Subcutaneous abdominal adipose tissue (tissue), 5 donors: Measurements from ENCODE around the gene AKTIP.
A peak's percentile ranks its signal among the peaks of the same experiment; 100 is the strongest.
"Not testable (repeated sequence)": the region's sequence is repeated elsewhere in the genome, so short reads cannot be mapped to it uniquely, and the experiment has no call there.

Source experiments
- H3K27ac ChIP-seq: one replicate; pipeline ENCODE4 v1.7.0; 2013; ENCODE audit warnings: low read depth, mild to moderate bottlenecking, inconsistent platforms, low read length, moderate library complexity
- H3K27me3 ChIP-seq, 5 donors: one replicate each; pipeline ENCODE4 v1.7.0; 2013; ENCODE audit warnings: low read length in 5 of 5, inconsistent platforms in 1 of 5; ENCODE audit not compliant: control insufficient read depth in 5 of 5, insufficient read depth in 4 of 5
- H3K36me3 ChIP-seq, 5 donors: one replicate each; pipeline ENCODE4 v1.7.0; 2013; ENCODE audit warnings: low read length in 5 of 5; ENCODE audit not compliant: control insufficient read depth in 5 of 5, insufficient read depth in 5 of 5
- H3K4me1 ChIP-seq, 5 donors: one replicate each; pipeline ENCODE4 v1.7.0; 2013; ENCODE audit warnings: low read length in 5 of 5, mild to moderate bottlenecking in 3 of 5, moderate library complexity in 1 of 5; ENCODE audit not compliant: control insufficient read depth in 5 of 5, insufficient read depth in 5 of 5
- H3K4me3 ChIP-seq, 5 donors: one replicate each; pipeline ENCODE4 v1.7.0; 2013; ENCODE audit warnings: low read length in 5 of 5, low read depth in 1 of 5
- H3K9ac ChIP-seq, 5 donors: one replicate each; pipeline ENCODE4 v1.7.0; 2013; ENCODE audit warnings: low read length in 5 of 5, mild to moderate bottlenecking in 4 of 5, moderate library complexity in 3 of 5
- H3K9me3 ChIP-seq, 5 donors: one replicate each; pipeline ENCODE4 v1.7.0; 2013; ENCODE audit warnings: low read length in 5 of 5; ENCODE audit not compliant: control insufficient read depth in 5 of 5
- donor health status: healthy.
- donor health status: healthy.
- donor health status: healthy.
- donor health status: healthy.
- donor health status: healthy.

The AKTIP gene

GRCh38 chr16:53517851-53518250 lies 14.8 kb upstream of the AKTIP start:
- peaks cover 0 to 45% (median 7%) of the 10 kb centered on the region in 5 donors for H3K4me1 ChIP-seq
- peak overlapping the region in 1 of 5 donors; percentile 16 for H3K9ac ChIP-seq
- H3K4me3 ChIP-seq, result no peak overlapping the region
- no peaks in the 10 kb centered on the region for H3K36me3 ChIP-seq
- H3K27ac ChIP-seq, result peak overlapping the region; percentile 84
- no peaks in the 10 kb centered on the region for H3K27me3 ChIP-seq
- peaks cover 0 to 4% (median 0%) of the 10 kb centered on the region in 5 donors for H3K9me3 ChIP-seq

- Histone ChIP-seq H3K36me3 (no peaks in the 10 kb centered on the region), H3K9me3 (peaks cover 0 to 4% (median 0%) of the 10 kb centered on the region in 5 donors), H3K9ac (no peak overlapping the region), H3K27ac (peak overlapping the region; percentile 30), H3K4me1 (peaks cover 0 to 55% (median 7%) of the 10 kb centered on the region in 5 donors), H3K27me3 (no peaks in the 10 kb centered on the region), H3K4me3 (no peak overlapping the region)
Observed at GRCh38 chr16:53515811-53516210, 12.8 kb upstream of the AKTIP start.

GRCh38 chr16:53515259-53515658 lies 12.2 kb upstream of the AKTIP start:
- H3K4me3 ChIP-seq, result no peak overlapping the region
- H3K36me3 ChIP-seq, result no peaks in the 10 kb centered on the region
- H3K27me3 ChIP-seq, result no peaks in the 10 kb centered on the region
- peaks cover 1 to 60% (median 7%) of the 10 kb centered on the region in 5 donors for H3K4me1 ChIP-seq
- H3K9ac ChIP-seq, result no peak overlapping the region
- H3K9me3 ChIP-seq, result peaks cover 0 to 4% (median 0%) of the 10 kb centered on the region in 5 donors
- H3K27ac ChIP-seq, result no peak overlapping the region

- H3K36me3 ChIP-seq, H3K27ac ChIP-seq, H3K9ac ChIP-seq, H3K27me3 ChIP-seq, H3K4me3 ChIP-seq, H3K9me3 ChIP-seq: not testable (repeated sequence)
- H3K4me1 ChIP-seq, result peaks cover 0 to 57% (median 8%) of the 10 kb centered on the region in 5 donors
Observed at GRCh38 chr16:53512795-53513194, 9.8 kb upstream of the AKTIP start.

- Histone ChIP-seq H3K9me3 (peaks cover 0 to 4% (median 0%) of the 10 kb centered on the region in 5 donors), H3K4me3 (no peak overlapping the region), H3K4me1 (peaks cover 0 to 46% (median 8%) of the 10 kb centered on the region in 5 donors), H3K36me3 (no peaks in the 10 kb centered on the region), H3K27me3 (no peaks in the 10 kb centered on the region), H3K9ac (peak overlapping the region in 1 of 5 donors; percentile 14), H3K27ac (no peak overlapping the region)
Observed at GRCh38 chr16:53511403-53512280, 8.6 kb upstream of the AKTIP start.

- Histone ChIP-seq H3K9me3 (peaks cover 0 to 4% (median 0%) of the 10 kb centered on the region in 5 donors), H3K4me1 (peaks cover 0 to 40% (median 8%) of the 10 kb centered on the region in 5 donors), H3K4me3 (no peak overlapping the region), H3K36me3 (no peaks in the 10 kb centered on the region), H3K27me3 (no peaks in the 10 kb centered on the region), H3K27ac (peak overlapping the region; percentile 43), H3K9ac (peak overlapping the region in 1 of 5 donors; percentile 14)
Observed at GRCh38 chr16:53511084-53511402, 8.0 kb upstream of the AKTIP start.

- no peaks in the 10 kb centered on the region for H3K27me3 ChIP-seq
- H3K27ac ChIP-seq, result peak overlapping the region; percentile 43
- no peaks in the 10 kb centered on the region for H3K36me3 ChIP-seq
- peaks cover 0 to 37% (median 8%) of the 10 kb centered on the region in 5 donors for H3K4me1 ChIP-seq
- peak overlapping the region in 1 of 5 donors; percentile 40 for H3K4me3 ChIP-seq
- no peak overlapping the region for H3K9ac ChIP-seq
- H3K9me3 ChIP-seq, result peaks cover 0 to 4% (median 0%) of the 10 kb centered on the region in 5 donors
Observed at GRCh38 chr16:53510704-53511070, 7.7 kb upstream of the AKTIP start.

- Histone ChIP-seq H3K9me3 (peaks cover 0 to 3% (median 0%) of the 10 kb centered on the region in 5 donors), H3K9ac (peak overlapping the region in 2 of 5 donors; percentile 40 to 63), H3K36me3 (no peaks in the 10 kb centered on the region), H3K4me3 (peak overlapping the region; percentile 18 to 49 (median 41)), H3K4me1 (peaks cover 0 to 39% (median 10%) of the 10 kb centered on the region in 5 donors), H3K27ac (peak overlapping the region; percentile 43), H3K27me3 (no peaks in the 10 kb centered on the region)
Observed at GRCh38 chr16:53509906-53510703, 7.1 kb upstream of the AKTIP start.

- no peaks in the 10 kb centered on the region for H3K9me3 ChIP-seq
- peaks cover 0 to 55% (median 27%) of the 10 kb centered on the region in 5 donors for H3K4me1 ChIP-seq
- H3K27ac ChIP-seq, result no peak overlapping the region
- no peaks in the 10 kb centered on the region for H3K36me3 ChIP-seq
- H3K27me3 ChIP-seq, result no peaks in the 10 kb centered on the region
- no peak overlapping the region for H3K9ac ChIP-seq
- H3K4me3 ChIP-seq, result no peak overlapping the region
Observed at GRCh38 chr16:53507464-53508179, 4.6 kb upstream of the AKTIP start.
